Lower leg skin (tissue), 3 donors: Measurements from ENCODE around the gene DYNLT2B.

Experiments used
- CTCF ChIP-seq, 3 donors: fragments of 450-650 bp; IDR thresholded peaks; one replicate each; pipeline ENCODE4 v1.5.1; 2016; ENCODE audit warnings: antibody characterized with exemption in 3 of 3, mild to moderate bottlenecking in 3 of 3, moderate library complexity in 2 of 3
- POLR2A ChIP-seq, 2 donors: fragments of 450-650 bp; IDR thresholded peaks; one replicate each; pipeline ENCODE4 v1.6.1; 2016 to 2017; ENCODE audit warnings: antibody characterized with exemption in 2 of 2, mild to moderate bottlenecking in 1 of 2, moderate library complexity in 1 of 2

GRCh38 chr3:196263819-196264218 lies 54.2 kb downstream of the DYNLT2B start:
- TF ChIP-seq CTCF (IDR thresholded peaks at IDR 0.05) (no peak), POLR2A (IDR thresholded peaks at IDR 0.05) (no peak)
